ENCODE measurements around the gene MRPL22.

- TF ChIP-seq CTCF (IDR thresholded peaks at IDR 0.05) (no peak), POLR2A (IDR thresholded peaks at IDR 0.05) (no peak)
Measured at GRCh38 chr5:154900066-154900465, 40.8 kb upstream of the MRPL22 start.
